ENCODE data around the gene IL1A.

GRCh38 chr2:112789186-112789585, 4.9 kb upstream of the IL1A start:
- TF ChIP-seq CTCF (IDR thresholded peaks at IDR 0.05 in 8 of 11, conservative IDR thresholded peaks at IDR 0.05 in 3 of 11) (no peak), POLR2AphosphoS5 (IDR thresholded peaks at IDR 0.05) (no peak), POLR2A (IDR thresholded peaks at IDR 0.05) (no peak)
